Body of pancreas (tissue), 4 donors: ENCODE measurements around the gene HECTD2. TPM values are rescaled to one million over a fixed set of nuclear protein-coding genes. Genes with fewer than 3 reads are reported as not detected.

Experiments used
- ATAC-seq: fragments of 150-250 bp; one replicate; pipeline ENCODE4 v1.9.1; 2016
- DNase-seq, 4 donors: peaks; one replicate each; pipeline ENCODE4 v3.0.0-alpha.2; 2019
- H3K27ac ChIP-seq, 4 donors: fragments of 200-600 bp; sonication (generic); 1 replicate in 3 of 4; 2 replicates in 1 of 4; pipeline versions ENCODE4 v1.5.1 to v1.6.1; 2016 to 2019; ENCODE audit warnings: mild to moderate bottlenecking in 1 of 4, mixed read lengths in 1 of 4, moderate library complexity in 1 of 4
- H3K27me3 ChIP-seq, 2 donors: fragments of 200-600 bp; sonication (generic); one replicate each; pipeline ENCODE4 v1.6.0; 2016; ENCODE audit warnings: mild to moderate bottlenecking in 1 of 2
- H3K36me3 ChIP-seq, 2 donors: fragments of 200-600 bp; sonication (generic); replicated peaks in 1 of 2; 2 replicates each; pipeline ENCODE4 v1.5.1; 2016; ENCODE audit warnings: low read depth in 2 of 2; ENCODE audit not compliant: insufficient read depth in 1 of 2
- H3K4me1 ChIP-seq: fragments of 200-600 bp; sonication (generic); one replicate; pipeline ENCODE4 v1.6.0; 2016
- H3K4me3 ChIP-seq, 2 donors: fragments of 200-600 bp; sonication (generic); 1 replicate in 1 of 2; 2 replicates in 1 of 2; pipeline ENCODE4 v1.5.1; 2016 to 2019
- H3K9me3 ChIP-seq, 3 donors: fragments of 200-600 bp; sonication (generic); 1 replicate in 2 of 3; 2 replicates in 1 of 3; pipeline ENCODE4 v1.5.1; 2016
- CTCF ChIP-seq, 7 experiments: fragments of 450-650 bp in 4 of 7; fragments of 200-600 bp in 3 of 7; sonication (generic) in 3 of 7; IDR thresholded peaks; one replicate each; pipeline ENCODE4 v1.5.1; 2016 to 2019; ENCODE audit warnings: antibody characterized with exemption in 7 of 7
- POLR2A ChIP-seq, 3 donors: fragments of 450-650 bp; IDR thresholded peaks; one replicate each; pipeline ENCODE4 v1.6.1; 2016; ENCODE audit warnings: antibody characterized with exemption in 3 of 3, mild to moderate bottlenecking in 2 of 3
- WGBS, 2 donors: methylation state at CpG; one replicate each; pipeline ENCODE4 v1.1.5; 2017; 5-methylcytosine and 5-hydroxymethylcytosine counted together
- intact Hi-C: fragments of 100-400 bp; cut with DNase I; formaldehyde crosslinking; loops from one replicate; pipeline ENCODE4 v1.15.1; 2023
- total RNA-seq, 2 donors: library from RNA; depleted of rRNA; stranded (reverse); fragments of >200 nt; gene quantifications; one replicate each; pipeline ENCODE4 v1.1.0, GENCODE V29; 2016

Gene HECTD2
- total RNA-seq, 2 donors from 2014 or later, result 10.2 to 13.0 TPM

GRCh38 chr10:91422915-91423314 lies 12.8 kb downstream of the HECTD2 start:
- Histone ChIP-seq H3K4me1 (no peaks in the 10 kb centered on the region), H3K27me3 (no peaks in the 10 kb centered on the region), H3K9me3 (no peaks in the 10 kb centered on the region), H3K36me3 (no peaks in the 10 kb centered on the region), H3K27ac (no peak overlapping the region), H3K4me3 (no peak overlapping the region)
- intact Hi-C loops, result no loop called here
- WGBS, 2 donors, result 90 to 91% methylated on average over 2 of the region's 2 CpGs
- TF ChIP-seq POLR2A (IDR thresholded peaks at IDR 0.05), result no peak
- TF ChIP-seq CTCF (IDR thresholded peaks at IDR 0.05), result no peak
- DNase-seq (no peak), ATAC-seq (no peak)

- Histone ChIP-seq H3K4me1 (no peaks in the 10 kb centered on the region), H3K9me3 (no peaks in the 10 kb centered on the region), H3K27ac (no peak overlapping the region), H3K36me3 (no peaks in the 10 kb centered on the region), H3K27me3 (no peaks in the 10 kb centered on the region), H3K4me3 (no peak overlapping the region)
- ATAC-seq (no peak), DNase-seq (no peak)
- 72 to 81% methylated on average over 2 of the region's 2 CpGs for WGBS, 2 donors
- TF ChIP-seq CTCF (IDR thresholded peaks at IDR 0.05), result no peak
- no peak for TF ChIP-seq POLR2A (IDR thresholded peaks at IDR 0.05)
- intact Hi-C loops, result no loop called here
Observed at GRCh38 chr10:91424016-91424415, 13.9 kb downstream of the HECTD2 start.

GRCh38 chr10:91432175-91432574 lies 22.0 kb downstream of the HECTD2 start:
- ATAC-seq (no peak), DNase-seq (no peak)
- peaks cover 5% of the 10 kb centered on the region for H3K4me1 ChIP-seq
- intact Hi-C loops, result no loop called here
- H3K4me3 ChIP-seq, result no peak overlapping the region
- TF ChIP-seq POLR2A (IDR thresholded peaks at IDR 0.05) (no peak), CTCF (IDR thresholded peaks at IDR 0.05) (no peak)
- no peaks in the 10 kb centered on the region for H3K36me3 ChIP-seq
- no peaks in the 10 kb centered on the region for H3K9me3 ChIP-seq
- H3K27ac ChIP-seq, result no peak overlapping the region
- 75 to 92% methylated on average over 2 of the region's 2 CpGs for WGBS, 2 donors
- H3K27me3 ChIP-seq, result no peaks in the 10 kb centered on the region

- DNase-seq (no peak), ATAC-seq (no peak)
- Histone ChIP-seq H3K27ac (no peak overlapping the region), H3K27me3 (no peaks in the 10 kb centered on the region), H3K4me1 (peaks cover 5% of the 10 kb centered on the region), H3K36me3 (no peaks in the 10 kb centered on the region), H3K9me3 (no peaks in the 10 kb centered on the region), H3K4me3 (no peak overlapping the region)
- 55 to 58% methylated on average over 2 of the region's 2 CpGs for WGBS, 2 donors
- no peak for TF ChIP-seq CTCF (IDR thresholded peaks at IDR 0.05)
- no peak for TF ChIP-seq POLR2A (IDR thresholded peaks at IDR 0.05)
- intact Hi-C loops, result no loop called here
Observed at GRCh38 chr10:91433620-91434019, 23.5 kb downstream of the HECTD2 start.

GRCh38 chr10:91434041-91434440 lies 23.9 kb downstream of the HECTD2 start:
- H3K9me3 ChIP-seq, result no peaks in the 10 kb centered on the region
- no peak for TF ChIP-seq CTCF (IDR thresholded peaks at IDR 0.05)
- no peaks in the 10 kb centered on the region for H3K27me3 ChIP-seq
- H3K36me3 ChIP-seq, result no peaks in the 10 kb centered on the region
- no peak for DNase-seq
- H3K4me3 ChIP-seq, result no peak overlapping the region
- intact Hi-C loops, result no loop called here
- WGBS, 2 donors, result 57 to 59% methylated on average over 1 of the region's 1 CpG
- H3K4me1 ChIP-seq, result peaks cover 5% of the 10 kb centered on the region
- H3K27ac ChIP-seq, result no peak overlapping the region
- no peak for ATAC-seq
